Glutamatergic neuron (in vitro differentiated cells): ENCODE data around the gene CTDNEP1. TPM values are rescaled to one million over a fixed set of nuclear protein-coding genes. Genes with fewer than 3 reads are reported as not detected.

Experiments
- DNase-seq: peaks from one replicate; pipeline ENCODE4 v3.0.0; 2022
- H3K27ac Mint-ChIP-seq: one replicate; pipeline ENCODE4 v1.8.0; 2020; ENCODE audit warnings: mild to moderate bottlenecking, mixed read lengths, inconsistent platforms; ENCODE audit not compliant: unreplicated experiment
- H3K27me3 Mint-ChIP-seq: one replicate; pipeline ENCODE4 v1.8.0; 2020; ENCODE audit warnings: mild to moderate bottlenecking, moderate library complexity, mixed read lengths, inconsistent platforms; ENCODE audit not compliant: unreplicated experiment
- H3K36me3 Mint-ChIP-seq: one replicate; pipeline ENCODE4 v1.8.0; 2020; ENCODE audit warnings: mild to moderate bottlenecking, mixed read lengths, inconsistent platforms; ENCODE audit not compliant: unreplicated experiment
- H3K4me1 Mint-ChIP-seq: one replicate; pipeline ENCODE4 v1.8.0; 2020; ENCODE audit warnings: mild to moderate bottlenecking, low read depth, mixed read lengths, inconsistent platforms; ENCODE audit not compliant: unreplicated experiment
- H3K4me3 Mint-ChIP-seq: one replicate; pipeline ENCODE4 v1.8.0; 2020; ENCODE audit warnings: mild to moderate bottlenecking, mixed read lengths, inconsistent platforms; ENCODE audit not compliant: unreplicated experiment
- H3K9me3 Mint-ChIP-seq: one replicate; pipeline ENCODE4 v1.8.0; 2020; ENCODE audit warnings: mild to moderate bottlenecking, moderate library complexity, mixed read lengths, inconsistent platforms; ENCODE audit not compliant: unreplicated experiment
- total RNA-seq: library from RNA; stranded (reverse); fragmentation: NEBNext Ultra II Directional; extraction: Animal tissue kit (Norgen Biotek cat#: 25700); gene quantifications from one replicate; pipeline ENCODE4 v1.2.1, GENCODE V29; 2021; ENCODE audit not compliant: unreplicated experiment
- TF ChIP-seq, protein P1 (sequence below): fragments of 200-600 bp; sonication (generic); IDR thresholded peaks from one replicate; pipeline ENCODE4 v1.5.0; 2021; ENCODE audit not compliant: partially characterized antibody, unreplicated experiment

CTDNEP1 gene
- total RNA-seq, 1 donor from 2014 or later = 185 TPM

DNA sequence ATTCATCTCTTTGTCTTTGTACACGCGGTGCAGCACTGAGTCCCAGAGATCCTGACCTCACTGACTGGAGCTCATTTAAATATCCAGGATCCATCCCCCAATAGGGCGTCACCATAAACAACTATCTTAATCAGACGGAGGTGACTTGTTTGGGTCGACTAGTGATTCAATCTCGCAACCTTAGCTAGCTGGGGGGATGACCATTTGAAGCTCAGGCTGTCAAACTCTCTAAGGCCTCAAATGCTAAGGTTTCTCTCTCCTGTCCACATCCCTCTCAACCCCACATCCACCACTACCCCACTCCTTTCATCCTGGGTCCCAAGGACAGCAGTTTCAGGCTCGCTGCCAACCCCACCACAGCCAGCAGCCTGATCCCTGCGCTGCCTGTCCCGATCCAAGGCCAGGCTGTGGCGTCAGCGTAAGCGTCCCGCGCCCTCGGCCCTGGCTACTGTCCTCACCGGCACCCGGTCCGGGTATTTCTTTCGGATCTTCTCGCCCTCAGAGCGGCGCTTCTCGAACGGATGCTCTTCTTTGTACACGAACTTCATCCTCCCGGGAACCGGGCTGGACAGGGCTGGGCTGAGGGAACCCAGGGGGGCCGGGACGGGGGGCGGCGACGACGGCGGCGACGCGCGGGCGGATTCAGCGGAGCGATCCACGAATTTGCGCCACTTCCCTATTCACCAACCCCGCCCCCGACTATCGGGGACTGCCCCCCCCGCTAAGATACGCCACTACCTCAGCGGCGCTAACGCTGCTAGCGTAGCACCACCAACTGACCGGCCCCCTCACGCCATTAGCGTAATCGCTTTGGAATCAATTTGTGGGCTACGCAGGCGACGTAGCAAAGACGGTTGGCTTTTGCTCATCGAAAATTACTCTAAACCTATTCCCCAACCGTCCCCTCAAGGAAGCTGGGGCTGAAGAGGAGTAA is 9.5 kb downstream of the CTDNEP1 start, which contains the start of gene GABARAP:
Gene GABARAP, minus strand, starts transcription at position 667 of the 934 bp plus-strand sequence. Its CDS starts 119 bp downstream, at position 548.
- H3K27ac Mint-ChIP-seq = peak within 1 kb of the TSS; percentile 100
- peak; percentile 92 for DNase-seq
- H3K27me3 Mint-ChIP-seq = peaks cover 39% of the 10 kb centered on the region
- H3K4me1 Mint-ChIP-seq = peaks cover 33% of the 10 kb centered on the region
- TF ChIP-seq, protein P1, sequence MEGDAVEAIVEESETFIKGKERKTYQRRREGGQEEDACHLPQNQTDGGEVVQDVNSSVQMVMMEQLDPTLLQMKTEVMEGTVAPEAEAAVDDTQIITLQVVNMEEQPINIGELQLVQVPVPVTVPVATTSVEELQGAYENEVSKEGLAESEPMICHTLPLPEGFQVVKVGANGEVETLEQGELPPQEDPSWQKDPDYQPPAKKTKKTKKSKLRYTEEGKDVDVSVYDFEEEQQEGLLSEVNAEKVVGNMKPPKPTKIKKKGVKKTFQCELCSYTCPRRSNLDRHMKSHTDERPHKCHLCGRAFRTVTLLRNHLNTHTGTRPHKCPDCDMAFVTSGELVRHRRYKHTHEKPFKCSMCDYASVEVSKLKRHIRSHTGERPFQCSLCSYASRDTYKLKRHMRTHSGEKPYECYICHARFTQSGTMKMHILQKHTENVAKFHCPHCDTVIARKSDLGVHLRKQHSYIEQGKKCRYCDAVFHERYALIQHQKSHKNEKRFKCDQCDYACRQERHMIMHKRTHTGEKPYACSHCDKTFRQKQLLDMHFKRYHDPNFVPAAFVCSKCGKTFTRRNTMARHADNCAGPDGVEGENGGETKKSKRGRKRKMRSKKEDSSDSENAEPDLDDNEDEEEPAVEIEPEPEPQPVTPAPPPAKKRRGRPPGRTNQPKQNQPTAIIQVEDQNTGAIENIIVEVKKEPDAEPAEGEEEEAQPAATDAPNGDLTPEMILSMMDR = no peak
- peaks cover 15% of the 10 kb centered on the region for H3K36me3 Mint-ChIP-seq
- H3K4me3 Mint-ChIP-seq = peak within 1 kb of the TSS; percentile 99
- peaks cover 40% of the 10 kb centered on the region for H3K9me3 Mint-ChIP-seq

GRCh38 chr17:7241090-7241733 is 10.3 kb downstream of the CTDNEP1 start:
- Mint-ChIP-seq H3K27me3 (peaks cover 38% of the 10 kb centered on the region), H3K9me3 (peaks cover 36% of the 10 kb centered on the region), H3K36me3 (peaks cover 17% of the 10 kb centered on the region), H3K4me3 (peak overlapping the region; percentile 99), H3K27ac (peak overlapping the region; percentile 100), H3K4me1 (peaks cover 29% of the 10 kb centered on the region)
- TF ChIP-seq, protein P1 = no peak
- DNase-seq = no peak

DNA sequence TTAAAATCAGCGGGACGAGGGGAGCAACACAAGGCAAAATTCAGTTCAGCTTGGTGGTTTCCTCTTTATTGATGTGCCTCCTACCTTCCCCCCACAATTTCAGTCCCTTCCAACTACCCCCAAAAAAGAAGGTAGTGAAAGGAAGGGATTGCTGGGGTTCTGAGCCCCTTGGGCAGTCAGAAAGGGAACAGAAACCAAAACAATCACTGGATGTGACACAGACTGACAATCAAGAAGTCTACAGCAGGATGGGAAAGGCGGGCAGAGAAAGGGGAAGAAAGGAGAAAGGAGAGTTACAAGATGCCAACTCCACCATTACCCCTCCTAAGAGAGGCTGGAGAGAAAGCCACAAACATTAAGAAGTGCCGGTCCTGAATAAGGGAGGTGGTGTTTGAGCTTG is 11.2 kb downstream of the CTDNEP1 start:
- peaks cover 15% of the 10 kb centered on the region for H3K36me3 Mint-ChIP-seq
- TF ChIP-seq, protein P1 = no peak
- H3K4me1 Mint-ChIP-seq = peaks cover 23% of the 10 kb centered on the region
- peak overlapping the region; percentile 100 for H3K27ac Mint-ChIP-seq
- peak overlapping the region; percentile 99 for H3K4me3 Mint-ChIP-seq
- H3K27me3 Mint-ChIP-seq = peaks cover 36% of the 10 kb centered on the region
- no peak for DNase-seq
- peaks cover 39% of the 10 kb centered on the region for H3K9me3 Mint-ChIP-seq

- peak; percentile 98 for DNase-seq
- TF ChIP-seq, protein P1 = no peak
- H3K4me1 Mint-ChIP-seq = peaks cover 29% of the 10 kb centered on the region
- peaks cover 40% of the 10 kb centered on the region for H3K9me3 Mint-ChIP-seq
- peaks cover 15% of the 10 kb centered on the region for H3K36me3 Mint-ChIP-seq
- H3K27ac Mint-ChIP-seq = peak within 1 kb of the TSS; percentile 100
- H3K27me3 Mint-ChIP-seq = peaks cover 42% of the 10 kb centered on the region
- peak within 1 kb of the TSS; percentile 99 for H3K4me3 Mint-ChIP-seq
Measured at GRCh38 chr17:7239091-7240027, 12.2 kb downstream of the CTDNEP1 start, which contains the start of gene PHF23. Gene PHF23, minus strand, starts transcription at chr17:7239457. Its CDS starts 178 bp downstream, at chr17:7239279.
